Endothelial cell of umbilical vein (primary cell): ENCODE measurements around the gene OPCML. TPM values are rescaled to one million over a fixed set of nuclear protein-coding genes. Genes with fewer than 3 reads are reported as not detected.

Source experiments
- BruUV-seq: library from RNA; stranded (reverse); fragments of 400-500 nt; replicated peaks from 2 replicates; lab custom pipeline; 2021; lab: Mats Ljungman, UMichigan
- CTCF ChIA-PET: fragments of 300-600, 350-600 bp; sonication (Branson Sonifier 250); formaldehyde crosslinking; loops from one replicate; lab custom pipeline; 2021; ENCODE audit warnings: antibody characterized with exemption, inconsistent platforms; lab: Charles Lee
- POLR2A ChIA-PET: fragments of 300-600, 350-600 bp; sonication (Branson Sonifier 250); formaldehyde crosslinking; loops from one replicate; lab custom pipeline; 2021; ENCODE audit warnings: antibody characterized with exemption, inconsistent platforms; lab: Charles Lee
- DNase-seq: peaks from one replicate; pipeline ENCODE4 v3.0.0-alpha.2; 2011; ENCODE audit warnings: low read depth, low spot score
- FAIRE-seq: peaks from 2 replicates; lab custom pipeline; 2011; peaks lifted over from hg19 to GRCh38; lab: Jason Lieb, UNC
- H2AFZ ChIP-seq: 2 replicates; pipeline ENCODE4 v1.6.0; 2012; ENCODE audit warnings: low read depth, low read length, control low read depth, inconsistent platforms
- H3K27ac ChIP-seq: 2 replicates; pipeline ENCODE4 v1.5.1; 2011; ENCODE audit warnings: low read depth, mild to moderate bottlenecking, control low read depth, low read length, moderate library complexity; ENCODE audit not compliant: insufficient read depth
- H3K27me3 ChIP-seq, 2 experiments: 2 replicates each; pipeline versions ENCODE4 v1.6.0 to v1.6.1; 2011; ENCODE audit warnings: low read length in 2 of 2, mixed read lengths in 1 of 2; ENCODE audit not compliant: control insufficient read depth in 2 of 2, insufficient read depth in 2 of 2
- H3K36me3 ChIP-seq, 2 experiments: 2 replicates in 1 of 2; 3 replicates in 1 of 2; pipeline ENCODE4 v1.5.1; 2011; ENCODE audit warnings: low read length in 2 of 2, mild to moderate bottlenecking in 1 of 2, moderate library complexity in 1 of 2; ENCODE audit not compliant: control insufficient read depth in 2 of 2, insufficient read depth in 2 of 2; ENCODE audit errors: extremely low read depth in 1 of 2
- H3K4me1 ChIP-seq: 3 replicates; pipeline ENCODE4 v1.5.1; 2011; ENCODE audit warnings: mild to moderate bottlenecking, low read length; ENCODE audit not compliant: control insufficient read depth, insufficient read depth; ENCODE audit errors: extremely low read depth
- H3K4me2 ChIP-seq: 2 replicates; pipeline ENCODE4 v1.6.1; 2011; ENCODE audit warnings: low read length, control low read depth, mixed read lengths; ENCODE audit not compliant: insufficient read depth
- H3K4me3 ChIP-seq, 3 experiments: fragments of 200-600 bp in 1 of 3; sonication (generic), shearing (Covaris generic) in 1 of 3; replicated peaks in 1 of 3; 2 replicates each; pipeline ENCODE4 v1.5.1; 2011 to 2016; ENCODE audit warnings: control low read depth in 3 of 3, low read length in 3 of 3, mild to moderate bottlenecking in 2 of 3, inconsistent platforms in 1 of 3, low read depth in 1 of 3, moderate library complexity in 1 of 3; ENCODE audit not compliant: insufficient read depth in 1 of 3
- H3K79me2 ChIP-seq: 2 replicates; pipeline ENCODE4 v1.6.0; 2012; ENCODE audit warnings: low read length, inconsistent platforms; ENCODE audit not compliant: control insufficient read depth, insufficient read depth
- H3K9ac ChIP-seq: replicated peaks from 2 replicates; pipeline ENCODE3; 2011; ENCODE audit warnings: low read length, control low read depth; ENCODE audit not compliant: insufficient read depth; ENCODE audit errors: extremely low read depth
- H3K9me1 ChIP-seq: replicated peaks from 3 replicates; pipeline ENCODE4 v1.6.0; 2011; ENCODE audit warnings: mild to moderate bottlenecking, low read length; ENCODE audit not compliant: control insufficient read depth, insufficient read depth; ENCODE audit errors: extremely low read depth
- H3K9me3 ChIP-seq: replicated peaks from 2 replicates; pipeline ENCODE4 v1.5.1; 2012; ENCODE audit warnings: low read length, inconsistent platforms; ENCODE audit not compliant: control insufficient read depth, insufficient read depth
- H4K20me1 ChIP-seq: replicated peaks from 2 replicates; pipeline ENCODE3; 2011; ENCODE audit warnings: mild to moderate bottlenecking, low read length; ENCODE audit not compliant: control insufficient read depth, insufficient read depth; ENCODE audit errors: extremely low read depth
- CTCF ChIP-seq, 2 donors: IDR thresholded peaks; 1 replicate in 1 of 2; 2 replicates in 1 of 2; pipeline ENCODE4 v1.5.1; 2011; ENCODE audit warnings: low read length in 2 of 2, mild to moderate bottlenecking in 2 of 2, moderate library complexity in 2 of 2, control low read depth in 1 of 2, inconsistent platforms in 1 of 2, low read depth in 1 of 2; ENCODE audit not compliant: insufficient read depth in 1 of 2; ENCODE audit errors: extremely low read depth in 1 of 2
- EZH2 ChIP-seq: IDR thresholded peaks from 2 replicates; pipeline ENCODE4 v1.6.1; 2012; ENCODE audit warnings: borderline replicate concordance, low read depth, mild to moderate bottlenecking, moderate library complexity, low read length, inconsistent platforms; ENCODE audit not compliant: severe bottlenecking
- FOS ChIP-seq: IDR thresholded peaks from 2 replicates; pipeline ENCODE4 v1.6.1; 2011; ENCODE audit warnings: mild to moderate bottlenecking, low read length, moderate library complexity, borderline replicate concordance; ENCODE audit not compliant: insufficient read depth
- GATA2 ChIP-seq: IDR thresholded peaks from 2 replicates; pipeline ENCODE4 v1.7.0; 2011; ENCODE audit warnings: low read depth, mild to moderate bottlenecking, moderate library complexity, mixed read lengths, low read length; ENCODE audit not compliant: insufficient read length, insufficient read depth
- JUN ChIP-seq: IDR thresholded peaks from 2 replicates; pipeline ENCODE4 v1.6.1; 2011; ENCODE audit warnings: borderline replicate concordance, low read depth; ENCODE audit not compliant: insufficient read length, insufficient read depth
- MAX ChIP-seq: IDR thresholded peaks from 2 replicates; pipeline ENCODE4 v1.6.1; 2011; ENCODE audit not compliant: insufficient read depth, insufficient read length
- MYC ChIP-seq: IDR thresholded peaks from one replicate; pipeline ENCODE4 v1.6.1; 2011; ENCODE audit warnings: mild to moderate bottlenecking, low read depth, low read length
- POLR2A ChIP-seq: IDR thresholded peaks from 2 replicates; pipeline ENCODE4 v1.6.1; 2012; ENCODE audit warnings: low read depth, mild to moderate bottlenecking, control low read depth, low read length
- POLR2AphosphoS5 ChIP-seq: IDR thresholded peaks from 2 replicates; pipeline ENCODE4 v1.6.1; 2012; ENCODE audit warnings: low read depth, mild to moderate bottlenecking, control low read depth, low read length, moderate library complexity; ENCODE audit not compliant: insufficient read depth
- dilution Hi-C: fragments of 300-500 bp; cut with MboI; formaldehyde crosslinking; loops from one replicate; pipeline ENCODE4 v1.15.0; 2019; ENCODE audit warnings: low sequenced_read_pairs; ENCODE audit not compliant: extremely low pct_ligation_motif_present
- intact Hi-C: fragments of 100-400 bp; cut with micrococcal nuclease; formaldehyde crosslinking; loops from one replicate; pipeline ENCODE4 v1.10.0; 2022
- polyA plus RNA-seq, 4 experiments: library from polyadenylated mRNA; depleted of rRNA in 3 of 4; stranded (reverse) in 3 of 4; unstranded in 1 of 4; fragments of >200 nt; gene quantifications; 2 replicates each; pipeline versions ENCODE4 v1.2.1 to v1.2.3, GENCODE V29; 2011 to 2012; ENCODE audit warnings: missing spikeins in 1 of 4
- total RNA-seq: library from RNA; stranded (reverse); gene quantifications from 2 replicates; pipeline ENCODE4 v1.2.3, GENCODE V29; 2021

The OPCML gene
- total and polyA plus RNA-seq, 2 donors (not counting 3 experiments of a cell fraction or from before 2014, with no cell fraction given), result not detected

- Histone ChIP-seq H3K4me2 (no peak overlapping the region), H3K9me3 (no peaks in the 10 kb centered on the region), H3K79me2 (no peaks in the 10 kb centered on the region), H3K27ac (no peak overlapping the region), H2AFZ (no peak overlapping the region), H3K4me1 (no peaks in the 10 kb centered on the region), H3K36me3 (no peaks in the 10 kb centered on the region), H3K9ac (no peak overlapping the region), H3K9me1 (no peaks in the 10 kb centered on the region), H4K20me1 (no peaks in the 10 kb centered on the region), H3K27me3 (no peaks in the 10 kb centered on the region), H3K4me3 (no peak overlapping the region)
- ChIA-PET POLR2A (no interaction called here), CTCF (no interaction called here)
- intact Hi-C loops (no loop called here), dilution Hi-C loops (no loop called here)
- TF ChIP-seq JUN, result no peak
- TF ChIP-seq EZH2, result no peak
- no peak for TF ChIP-seq POLR2A
- TF ChIP-seq CTCF (IDR thresholded peaks at IDR 0.05; ENCODE audit: extremely low read depth in 1 of 2, insufficient read depth in 1 of 2, low read depth in 1 of 2, low read length in 2 of 2), result no peak
- TF ChIP-seq GATA2, result no peak
- no peak for TF ChIP-seq MAX
- no peak for TF ChIP-seq POLR2AphosphoS5
- TF ChIP-seq FOS, result no peak
- TF ChIP-seq MYC, result no peak
- DNase-seq (no peak), FAIRE-seq (no peak)
- BruUV-seq, result no TSS peak
Measured at GRCh38 chr11:132838627-132839026, 693.7 kb downstream of the OPCML start.
